Posterior cingulate gyrus (tissue), 11 donors: Measurements from ENCODE around the gene ERVFRD-1.
"Not testable (repeated sequence)": the region's sequence is repeated elsewhere in the genome, so short reads cannot be mapped to it uniquely, and the experiment has no call there.

ENCODE experiments used
- DNase-seq, 10 donors: peaks; one replicate each; pipeline versions ENCODE4 v3.0.0 to v3.0.0-alpha.2; 2020 to 2021; ENCODE audit warnings: mixed read lengths in 3 of 10
- intact Hi-C: fragments of 100-400 bp; cut with DNase I; formaldehyde crosslinking; loops from one replicate; pipeline ENCODE4 v1.15.1; 2023

ERVFRD-1 gene

DNA sequence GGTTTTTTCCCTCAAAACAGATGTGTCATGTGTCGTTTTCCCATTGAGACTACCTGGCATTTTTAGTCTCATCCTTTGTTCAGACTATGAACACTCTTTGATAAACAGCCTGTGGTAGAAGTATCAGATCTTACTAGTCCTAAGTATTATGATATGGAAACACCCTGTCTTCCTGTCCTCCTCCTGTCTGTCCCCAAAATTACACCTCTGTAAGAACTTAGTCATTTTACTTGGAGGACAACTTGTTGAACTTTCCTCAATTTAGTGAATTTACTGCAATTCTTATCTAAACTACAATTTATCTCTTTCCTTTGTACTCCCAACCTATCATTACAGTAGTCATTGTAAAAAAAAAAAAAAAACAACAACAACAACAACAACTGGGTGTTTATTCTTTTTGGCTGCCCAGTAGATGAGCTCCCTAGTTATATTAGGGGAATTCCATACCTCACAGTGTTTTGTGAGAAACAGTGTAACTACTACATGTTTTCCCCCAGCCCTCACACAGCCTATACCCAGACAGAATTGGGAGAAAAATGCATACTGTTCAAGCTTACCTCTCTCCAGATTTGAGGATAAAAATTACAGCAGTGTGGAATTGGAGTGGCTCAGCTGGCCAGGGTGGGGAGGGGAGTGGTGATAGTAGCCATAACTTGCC is 18.5 kb upstream of the ERVFRD-1 start:
- DNase-seq: no peak
- intact Hi-C loops: no loop called here

DNA sequence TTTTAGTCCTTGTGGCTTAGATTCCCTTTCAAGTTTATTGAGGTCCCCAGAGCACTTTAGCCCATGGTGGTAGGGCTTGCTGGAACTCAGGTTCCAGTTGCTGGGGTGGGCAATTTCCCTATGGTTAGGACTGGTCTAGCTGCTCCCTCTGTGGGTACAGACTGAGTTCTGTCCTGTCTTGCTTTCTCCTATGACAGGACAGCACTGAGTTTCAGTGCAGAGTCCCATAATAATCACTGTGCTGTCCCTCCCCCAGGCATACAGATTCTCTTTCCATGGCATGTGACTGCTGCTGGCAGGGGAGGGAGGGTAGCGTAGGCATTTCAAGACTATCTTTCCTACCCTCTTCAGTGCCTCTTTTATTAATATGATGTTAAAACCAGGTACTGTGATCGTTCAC is 17.1 kb upstream of the ERVFRD-1 start:
- intact Hi-C loops: no loop called here
- no peak for DNase-seq

DNA sequence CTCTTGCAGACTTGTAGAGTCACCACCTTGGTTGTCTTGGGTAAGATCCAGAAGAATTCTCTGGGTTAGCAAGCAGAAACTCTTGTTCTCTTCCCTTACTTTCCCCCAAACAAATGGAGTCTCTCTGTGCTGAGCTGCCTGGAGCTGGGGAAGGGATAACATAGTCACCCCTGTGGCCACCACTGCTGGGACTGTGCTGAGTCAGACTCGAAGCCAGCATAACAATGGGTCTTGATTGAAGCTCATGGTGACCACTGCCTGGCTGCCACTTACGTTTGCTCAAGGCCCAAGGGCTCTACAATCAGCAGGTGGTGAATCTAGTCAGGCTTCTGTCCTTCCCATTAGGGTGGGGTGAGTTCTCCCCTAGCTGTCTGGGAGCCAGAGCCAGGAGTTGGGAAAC is 15.4 kb upstream of the ERVFRD-1 start:
- intact Hi-C loops: no loop called here
- DNase-seq: no peak

GRCh38 chr6:11123978-11124377 is 12.5 kb upstream of the ERVFRD-1 start:
- intact Hi-C loops: no loop called here

GRCh38 chr6:11122380-11122779 is 10.9 kb upstream of the ERVFRD-1 start:
- DNase-seq: no peak

More at GRCh38 chr6:11123978-11124377, 12.5 kb upstream of the ERVFRD-1 start:
- DNase-seq: no peak

GRCh38 chr6:11121851-11122250 is 10.3 kb upstream of the ERVFRD-1 start:
- no peak for DNase-seq
- intact Hi-C loops: no loop called here

More at GRCh38 chr6:11122380-11122779, 10.9 kb upstream of the ERVFRD-1 start:
- intact Hi-C loops: no loop called here

DNA sequence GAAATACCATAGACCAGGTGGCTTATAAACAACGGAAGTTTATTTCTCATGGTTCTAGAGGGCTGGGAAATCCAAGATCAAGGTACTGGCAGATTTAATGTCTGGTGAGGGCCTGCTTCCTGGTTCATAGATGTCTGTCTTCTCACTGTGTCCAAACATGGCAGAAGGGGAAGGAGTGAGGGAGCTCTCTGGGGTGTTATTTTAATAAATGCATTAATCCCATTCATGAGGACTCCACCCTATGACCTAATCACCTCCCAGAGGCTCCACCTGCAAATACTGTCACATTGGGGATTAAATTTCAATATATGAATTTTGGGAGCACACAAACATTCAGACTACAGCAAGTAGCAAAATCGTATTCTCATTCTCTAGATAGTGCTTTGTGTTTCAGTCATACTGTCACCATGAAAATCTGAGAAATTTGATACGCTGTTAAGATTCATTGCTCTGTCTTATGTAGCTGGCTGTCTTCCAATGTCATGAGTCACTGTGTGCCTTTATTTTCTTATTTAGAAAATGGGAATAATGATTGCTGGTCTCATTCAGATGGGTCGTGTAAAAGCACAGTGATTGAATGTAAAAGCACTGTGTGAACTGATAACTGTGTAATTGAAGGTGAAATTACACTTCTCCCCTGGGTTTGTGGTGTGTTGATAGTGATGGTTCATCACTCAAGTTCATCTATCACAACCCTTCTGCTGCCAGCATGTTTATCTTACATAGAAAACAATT is 8.9 kb upstream of the ERVFRD-1 start:
- intact Hi-C loops: no loop called here
- no peak for DNase-seq

DNA sequence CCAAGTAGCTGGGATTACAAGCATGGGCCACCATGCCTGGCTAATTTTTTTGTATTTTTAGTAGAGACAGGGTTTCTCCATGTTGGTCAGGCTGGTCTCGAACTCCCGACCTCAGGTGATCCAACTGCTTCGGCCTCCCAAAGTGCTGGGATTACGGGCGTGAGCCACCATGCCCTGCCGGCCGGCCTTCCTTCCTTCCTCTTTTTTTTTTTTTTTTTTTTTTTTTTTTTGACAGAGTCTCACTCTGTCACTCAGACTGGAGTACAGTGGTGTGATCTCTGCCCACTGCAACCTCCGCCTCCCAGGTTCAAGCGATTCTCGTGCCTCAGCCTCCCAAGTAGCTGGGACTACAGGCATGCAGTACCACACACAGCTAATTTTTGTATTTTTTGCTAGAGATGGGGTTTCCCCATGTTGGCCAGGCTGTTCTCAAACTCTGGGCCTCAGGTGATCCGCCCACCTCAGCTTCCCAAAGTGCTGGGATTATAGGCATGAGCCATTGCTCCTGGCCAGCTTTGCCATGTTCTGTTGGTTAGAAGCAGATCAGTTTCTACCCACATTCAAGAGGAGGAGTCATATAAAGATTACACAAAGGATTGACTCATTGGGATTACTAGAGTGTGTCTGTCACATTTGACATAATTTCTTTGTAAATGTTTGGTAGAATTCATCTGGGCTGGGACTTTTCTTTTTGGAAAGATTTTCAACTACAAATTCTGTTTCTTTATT is 4.4 kb upstream of the ERVFRD-1 start:
- intact Hi-C loops, DNase-seq: not testable (repeated sequence)

DNA sequence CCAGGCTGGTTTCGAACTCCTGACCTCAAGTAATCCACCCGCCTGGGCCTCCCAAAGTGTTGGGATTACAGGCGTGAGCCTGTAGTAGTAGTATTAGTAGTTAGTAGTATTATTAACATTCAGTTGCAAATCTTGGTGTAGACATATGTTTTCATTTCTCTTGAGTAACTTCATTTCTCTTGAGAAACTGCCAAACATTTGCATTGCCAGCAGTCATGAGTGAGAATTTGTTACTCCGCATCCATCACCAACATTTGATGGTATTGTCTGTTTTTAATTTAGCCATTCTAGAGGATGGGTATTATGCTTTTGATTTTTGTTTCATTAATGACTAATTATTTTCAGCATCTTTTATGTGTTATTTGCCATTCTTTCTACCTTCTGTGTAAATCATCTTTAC is 1.5 kb upstream of the ERVFRD-1 start:
- no peak for DNase-seq
- intact Hi-C loops: no loop called here

GRCh38 chr6:11111769-11112437 is 378 bp upstream of the ERVFRD-1 start:
- DNase-seq: no peak
- intact Hi-C loops: no loop called here

DNA sequence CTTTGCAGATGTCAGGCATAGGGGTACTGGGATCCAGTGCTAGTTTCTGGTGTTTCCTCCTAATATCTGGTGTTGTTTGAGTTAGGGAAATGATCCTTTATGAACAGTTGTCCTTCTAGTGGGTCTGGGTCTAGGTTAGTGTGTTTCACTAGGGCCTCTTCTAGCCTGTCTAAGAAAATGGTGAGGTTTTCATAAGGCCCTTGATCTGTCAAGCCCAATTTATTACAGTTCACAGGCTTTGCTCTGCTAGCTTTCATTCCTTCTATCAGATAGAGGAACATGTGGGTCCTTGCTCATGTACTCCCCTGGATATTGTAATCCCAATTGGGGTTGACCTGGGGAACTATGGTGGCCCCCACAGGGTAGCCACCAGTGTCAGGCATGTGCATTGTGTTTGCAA is 2.8 kb downstream of the ERVFRD-1 start:
- no peak for DNase-seq
- intact Hi-C loops: no loop called here

- intact Hi-C loops: no loop called here
These were observed 8.5 kb downstream of the ERVFRD-1 start for GRCh38 chr6:11103065-11103464.

DNA sequence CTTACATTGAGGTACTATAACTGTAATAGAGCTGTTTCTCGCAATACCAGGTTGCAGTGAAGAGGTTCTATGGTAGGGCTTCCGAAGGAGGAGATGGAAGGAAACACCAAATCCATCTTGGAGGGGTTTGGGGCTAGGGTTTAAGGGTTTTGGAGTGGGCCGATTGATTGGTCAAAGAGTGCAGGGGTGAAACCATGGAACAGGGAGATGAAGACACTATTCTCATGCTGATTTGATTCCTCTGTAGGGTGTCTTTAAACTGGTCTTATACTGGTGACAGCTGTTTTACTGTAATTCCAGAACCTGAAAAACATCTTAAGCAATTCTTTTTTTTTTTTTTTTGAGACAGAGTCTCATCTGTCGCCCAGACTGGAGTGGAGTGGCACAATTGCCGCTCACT is 10.1 kb downstream of the ERVFRD-1 start:
- DNase-seq: no peak
- intact Hi-C loops: no loop called here

More at GRCh38 chr6:11103065-11103464, 8.5 kb downstream of the ERVFRD-1 start:
- DNase-seq: no peak

DNA sequence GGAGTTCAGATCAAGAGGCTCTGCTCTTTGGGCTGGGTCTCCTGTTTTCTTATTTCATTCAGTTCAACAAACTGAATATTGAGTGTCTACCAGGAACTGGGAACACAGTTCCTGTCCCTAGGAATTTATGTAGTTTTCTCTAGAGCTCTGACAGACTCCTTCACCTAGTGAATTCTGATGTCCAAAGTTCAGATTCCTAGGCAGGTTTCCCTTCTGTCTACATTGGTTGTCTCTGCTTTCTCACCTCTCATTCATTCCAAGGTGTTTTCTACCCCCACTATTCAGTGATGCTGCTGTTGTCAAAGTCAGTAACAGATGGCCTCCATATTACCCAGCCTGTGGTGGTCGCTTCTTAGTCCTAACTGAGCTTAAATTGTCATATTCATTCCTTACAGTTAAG is 13.5 kb downstream of the ERVFRD-1 start:
- no peak for DNase-seq
- intact Hi-C loops: no loop called here

GRCh38 chr6:11097476-11097875 is 14.0 kb downstream of the ERVFRD-1 start:
- intact Hi-C loops: no loop called here
- DNase-seq: no peak

- intact Hi-C loops: no loop called here
- peak in 1 of 10 donors; percentile 76 for DNase-seq
These were observed 15.4 kb downstream of the ERVFRD-1 start for GRCh38 chr6:11096109-11096508.

DNA sequence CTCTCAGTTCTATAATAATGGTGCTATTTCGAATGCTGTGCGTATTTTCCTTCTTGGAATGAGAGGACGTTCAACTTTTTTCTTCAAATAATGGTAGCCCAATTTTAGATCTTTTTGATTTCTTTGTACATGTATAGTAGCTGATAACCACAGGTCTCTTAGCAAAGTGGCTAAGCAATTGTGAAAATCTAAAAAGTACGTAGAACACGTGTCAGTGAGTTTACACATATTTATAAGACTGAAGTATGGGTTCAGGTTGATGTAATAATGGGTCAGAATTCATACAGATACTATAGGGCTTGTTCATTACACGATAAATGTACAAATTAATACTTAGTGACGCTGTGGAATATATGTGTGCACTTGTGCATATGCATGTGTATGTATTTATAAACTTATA is 16.6 kb downstream of the ERVFRD-1 start:
- intact Hi-C loops: no loop called here
- no peak for DNase-seq

DNA sequence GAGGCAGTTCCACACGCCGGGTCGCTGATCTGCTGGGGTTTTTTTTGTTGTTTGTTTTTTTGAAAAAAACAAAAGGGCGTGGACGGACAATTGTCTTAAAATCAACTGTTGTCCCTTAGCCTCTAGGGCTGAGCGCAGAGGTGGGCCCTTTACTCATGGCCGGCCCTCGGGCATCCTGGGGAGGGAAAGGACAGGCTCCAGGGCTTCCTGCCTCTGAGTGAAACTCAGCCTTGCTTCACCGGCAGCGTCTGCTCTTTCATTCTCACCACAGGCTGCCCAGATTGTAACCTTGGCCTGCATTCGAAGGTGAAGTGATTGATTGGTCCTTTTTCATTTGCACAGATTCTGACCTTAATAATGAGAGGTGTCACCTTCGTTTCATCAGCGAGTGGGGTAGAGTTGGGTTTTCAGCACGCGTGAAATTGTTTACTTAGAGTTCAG is 17.1 kb downstream of the ERVFRD-1 start:
- intact Hi-C loops: no loop called here
- DNase-seq: peak in 4 of 10 donors; percentile 15 to 39 (median 32)

- intact Hi-C loops: loop anchor here (1.0 kb wide), 1 partner anchor 402 kb away; no protein-coding TSS in a partner anchor
- peak; percentile 97 to 100 (median 99) for DNase-seq
These were observed 17.7 kb downstream of the ERVFRD-1 start, which contains the start of gene SMIM13 for GRCh38 chr6:11093626-11094410. Gene SMIM13 (plus strand): TSS chr6:11093834. CDS start chr6:11094314, 480 bp downstream.

DNA sequence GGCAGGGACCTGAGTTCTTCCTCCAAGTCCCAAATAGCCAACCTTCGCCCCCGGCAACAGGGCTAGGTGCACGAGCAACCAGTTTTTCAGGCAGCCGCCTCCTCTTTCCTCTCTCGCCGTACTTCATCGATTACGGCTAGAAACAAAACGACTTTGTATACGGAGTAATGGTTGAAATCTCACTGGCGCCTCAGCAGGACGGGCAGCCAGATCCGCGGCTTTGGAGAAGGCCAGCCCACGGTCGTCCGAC is 18.2 kb downstream of the ERVFRD-1 start:
- intact Hi-C loops: loop anchor here (1.0 kb wide), 1 partner anchor 403 kb away; no protein-coding TSS in a partner anchor
- no peak for DNase-seq
